ENCODE data around the gene PAK4. TPM values are rescaled to one million over a fixed set of nuclear protein-coding genes. Genes with fewer than 3 reads are reported as not detected.
A peak's percentile ranks its signal among the peaks of the same experiment; 100 is the strongest.

The PAK4 gene
- total and polyA plus RNA-seq, 2 of the 13 experiments (the other 11 are each of a cell fraction or from before 2014, with no cell fraction given) = 9.5 to 17.8 TPM

DNA sequence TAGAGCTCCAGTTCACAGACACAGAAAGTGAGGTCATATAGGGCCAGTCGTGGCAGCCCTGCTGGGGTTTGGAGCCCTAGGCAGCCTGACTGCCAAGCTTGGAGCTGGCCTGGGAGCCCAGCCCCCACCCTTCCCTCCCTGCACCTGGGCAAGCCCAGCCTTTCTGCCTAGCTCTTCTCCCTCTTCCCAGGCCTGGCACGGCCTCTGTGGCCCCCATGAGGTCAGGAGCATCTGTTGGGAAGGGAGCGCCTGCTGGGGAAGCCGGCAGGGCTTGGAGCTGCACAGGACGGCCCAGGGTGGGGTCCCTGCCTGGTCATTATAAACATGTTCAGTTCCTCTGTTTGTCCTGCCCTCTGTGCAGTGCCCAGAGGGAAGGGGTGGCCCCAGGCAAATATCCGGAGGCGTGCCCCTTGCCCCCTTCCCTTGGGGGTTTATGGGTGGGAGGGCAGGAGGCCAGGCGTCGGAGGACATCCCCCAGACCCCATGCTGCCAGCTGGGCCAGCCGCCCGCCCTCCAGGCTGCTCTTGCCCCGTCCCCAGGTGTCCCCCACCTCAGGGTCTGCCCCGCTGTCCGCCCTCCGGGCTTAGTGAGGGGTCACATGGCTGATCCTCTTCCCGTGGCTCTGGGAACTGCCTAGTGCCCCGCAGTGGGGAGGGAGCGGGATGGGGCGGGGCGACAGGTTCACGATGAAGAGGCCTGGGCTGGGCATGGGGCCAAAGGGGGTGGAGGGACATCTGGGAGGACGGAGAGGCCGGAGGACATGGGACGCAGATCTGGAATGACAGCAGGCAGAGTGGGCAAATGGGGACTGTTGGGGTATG, 41.2 kb downstream of the PAK4 start:
- Histone ChIP-seq H3K27me3 (ENCODE audit: control insufficient read depth in 1 of 2, insufficient read depth in 2 of 2, low read length in 2 of 2) (no peaks in the 10 kb centered on the region; a peak in 1 of 5 replicates), H2AFZ (ENCODE audit: low read length) (no peak overlapping the region), H3K9ac (ENCODE audit: insufficient read depth, low read depth, low read length) (no peak overlapping the region; the same call in 1 of the 2 replicates), H3K27ac (ENCODE audit: extremely low read length, insufficient read depth, low read length) (no peak overlapping the region), H3K36me3 (replicated peaks in 1 of 2; ENCODE audit: control insufficient read depth in 1 of 2, insufficient read depth in 2 of 2, low read length in 2 of 2) (peaks cover 4 to 18% of the 10 kb centered on the region in 2 experiments; a peak in 4 of 5 replicates), H3K79me2 (ENCODE audit: insufficient read depth, low read length) (peaks cover 6% of the 10 kb centered on the region), H3K4me3 (replicated peaks in 1 of 3; ENCODE audit: insufficient read depth in 1 of 3, low read depth in 2 of 3, low read length in 3 of 3) (peak overlapping the region in 1 of 3 experiments; percentile 45; a peak in 3 of 6 replicates), H3K4me2 (ENCODE audit: low read depth, low read length) (peak overlapping the region; percentile 65), H4K20me1 (ENCODE audit: insufficient read depth, low read length) (peaks cover 4% of the 10 kb centered on the region; the same call in 1 of the 2 replicates), H3K4me1 (ENCODE audit: insufficient read depth, low read length) (peaks cover 63% of the 10 kb centered on the region), H3K9me3 (ENCODE audit: low read length) (no peaks in the 10 kb centered on the region)
- BruUV-seq (replicated peaks) = no TSS peak
- intact Hi-C loops (cut with micrococcal nuclease; ENCODE audit: unreplicated experiment) = no loop called here
- FAIRE-seq = no peak
- POLR2A ChIA-PET = interaction anchor here (1.1 kb wide), 1 partner anchor 40 kb away, joined by 4 read pairs; no protein-coding TSS in a partner anchor
- in situ Hi-C loops (cut with HindIII; ENCODE audit: extremely low pct_ligation_motif_present, low pct_unique_long_range_greater_than_20kb) = no loop called here
- peak; percentile 49 for DNase-seq (ENCODE audit: low spot score)
- CTCF ChIA-PET (ENCODE audit: low intra/inter-chr PET ratio, low total read pairs) = no interaction called here
- 50% methylated on average over 14 of the region's 24 CpGs for WGBS (ENCODE audit: low lambda C conversion rate)
- ATAC-seq = peak; percentile 61
- TF ChIP-seq POLR2G (IDR thresholded peaks at IDR 0.05; ENCODE audit: low read depth, low read length) (peak; percentile 45; the same call in 1 of the 2 replicates), MAZ (IDR thresholded peaks at IDR 0.05; ENCODE audit: borderline replicate concordance, low read depth, low read length) (peak; percentile 9; the same call in 1 of the 2 replicates), MAZ (CRISPR knock-in tag; IDR thresholded peaks at IDR 0.05; ENCODE audit: low read depth) (no peak), RBM22 (optimal IDR thresholded peaks at IDR 0.05; ENCODE audit: low read length) (peak; percentile 47), EED (CRISPR knock-in tag; IDR thresholded peaks at IDR 0.05) (no peak), HNRNPLL (IDR thresholded peaks at IDR 0.05; ENCODE audit: low read depth, low read length, poor library complexity, severe bottlenecking) (no peak), HNF4A (CRISPR knock-in tag; IDR thresholded peaks at IDR 0.05) (0 out of 2 replicates have a peak, but pooled peaks have one; percentile 3), PHF21A (CRISPR knock-in tag; IDR thresholded peaks at IDR 0.05) (0 out of 2 replicates have a peak, but pooled peaks have one; percentile 43), SAP130 (CRISPR knock-in tag; IDR thresholded peaks at IDR 0.05; ENCODE audit: low read depth) (peak; percentile 50), SRSF9 (IDR thresholded peaks at IDR 0.05; ENCODE audit: borderline replicate concordance, insufficient read depth, low read depth, low read length, poor library complexity, severe bottlenecking) (no peak), SP5 (CRISPR knock-in tag; IDR thresholded peaks at IDR 0.05; ENCODE audit: borderline replicate concordance, low read depth) (peak; percentile 34; the same call in 1 of the 2 replicates), SMAD1 (CRISPR knock-in tag; IDR thresholded peaks at IDR 0.05; ENCODE audit: borderline replicate concordance, low read depth) (peak; percentile 28; the same call in 1 of the 2 replicates), DDIT3 (CRISPR knock-in tag; IDR thresholded peaks at IDR 0.05) (no peak), ZNF263 (CRISPR knock-in tag; IDR thresholded peaks at IDR 0.05) (peak; percentile 97), ZBTB7B (CRISPR knock-in tag; IDR thresholded peaks at IDR 0.05) (0 out of 2 replicates have a peak, but pooled peaks have one; percentile 55)
- TF ChIP-seq, protein P1, sequence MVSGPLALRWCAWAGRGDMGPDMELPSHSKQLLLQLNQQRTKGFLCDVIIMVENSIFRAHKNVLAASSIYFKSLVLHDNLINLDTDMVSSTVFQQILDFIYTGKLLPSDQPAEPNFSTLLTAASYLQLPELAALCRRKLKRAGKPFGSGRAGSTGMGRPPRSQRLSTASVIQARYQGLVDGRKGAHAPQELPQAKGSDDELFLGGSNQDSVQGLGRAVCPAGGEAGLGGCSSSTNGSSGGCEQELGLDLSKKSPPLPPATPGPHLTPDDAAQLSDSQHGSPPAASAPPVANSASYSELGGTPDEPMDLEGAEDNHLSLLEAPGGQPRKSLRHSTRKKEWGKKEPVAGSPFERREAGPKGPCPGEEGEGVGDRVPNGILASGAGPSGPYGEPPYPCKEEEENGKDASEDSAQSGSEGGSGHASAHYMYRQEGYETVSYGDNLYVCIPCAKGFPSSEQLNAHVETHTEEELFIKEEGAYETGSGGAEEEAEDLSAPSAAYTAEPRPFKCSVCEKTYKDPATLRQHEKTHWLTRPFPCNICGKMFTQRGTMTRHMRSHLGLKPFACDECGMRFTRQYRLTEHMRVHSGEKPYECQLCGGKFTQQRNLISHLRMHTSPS (CRISPR knock-in tag; IDR thresholded peaks at IDR 0.05; ENCODE audit: low read depth) = peak; percentile 85; the same call in 1 of the 2 replicates
- TF ChIP-seq, protein P2, sequence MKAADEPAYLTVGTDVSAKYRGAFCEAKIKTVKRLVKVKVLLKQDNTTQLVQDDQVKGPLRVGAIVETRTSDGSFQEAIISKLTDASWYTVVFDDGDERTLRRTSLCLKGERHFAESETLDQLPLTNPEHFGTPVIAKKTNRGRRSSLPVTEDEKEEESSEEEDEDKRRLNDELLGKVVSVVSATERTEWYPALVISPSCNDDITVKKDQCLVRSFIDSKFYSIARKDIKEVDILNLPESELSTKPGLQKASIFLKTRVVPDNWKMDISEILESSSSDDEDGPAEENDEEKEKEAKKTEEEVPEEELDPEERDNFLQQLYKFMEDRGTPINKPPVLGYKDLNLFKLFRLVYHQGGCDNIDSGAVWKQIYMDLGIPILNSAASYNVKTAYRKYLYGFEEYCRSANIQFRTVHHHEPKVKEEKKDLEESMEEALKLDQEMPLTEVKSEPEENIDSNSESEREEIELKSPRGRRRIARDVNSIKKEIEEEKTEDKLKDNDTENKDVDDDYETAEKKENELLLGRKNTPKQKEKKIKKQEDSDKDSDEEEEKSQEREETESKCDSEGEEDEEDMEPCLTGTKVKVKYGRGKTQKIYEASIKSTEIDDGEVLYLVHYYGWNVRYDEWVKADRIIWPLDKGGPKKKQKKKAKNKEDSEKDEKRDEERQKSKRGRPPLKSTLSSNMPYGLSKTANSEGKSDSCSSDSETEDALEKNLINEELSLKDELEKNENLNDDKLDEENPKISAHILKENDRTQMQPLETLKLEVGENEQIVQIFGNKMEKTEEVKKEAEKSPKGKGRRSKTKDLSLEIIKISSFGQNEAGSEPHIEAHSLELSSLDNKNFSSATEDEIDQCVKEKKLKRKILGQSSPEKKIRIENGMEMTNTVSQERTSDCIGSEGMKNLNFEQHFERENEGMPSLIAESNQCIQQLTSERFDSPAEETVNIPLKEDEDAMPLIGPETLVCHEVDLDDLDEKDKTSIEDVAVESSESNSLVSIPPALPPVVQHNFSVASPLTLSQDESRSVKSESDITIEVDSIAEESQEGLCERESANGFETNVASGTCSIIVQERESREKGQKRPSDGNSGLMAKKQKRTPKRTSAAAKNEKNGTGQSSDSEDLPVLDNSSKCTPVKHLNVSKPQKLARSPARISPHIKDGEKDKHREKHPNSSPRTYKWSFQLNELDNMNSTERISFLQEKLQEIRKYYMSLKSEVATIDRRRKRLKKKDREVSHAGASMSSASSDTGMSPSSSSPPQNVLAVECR (CRISPR knock-in tag; IDR thresholded peaks at IDR 0.05; ENCODE audit: borderline replicate concordance) = peak; percentile 16; the same call in 1 of the 2 replicates

Measured in HepG2 (cell line).